Esophagus muscularis mucosa (tissue), 4 donors: ENCODE data around the gene VAMP2.

Experiments
- EP300 ChIP-seq: sonication (generic); formaldehyde crosslinking; IDR thresholded peaks from one replicate; pipeline ENCODE4 v1.6.1; 2017; ENCODE audit warnings: antibody characterized with exemption
- POLR2A ChIP-seq: fragments of 450-650 bp; IDR thresholded peaks from one replicate; pipeline ENCODE4 v1.6.1; 2017; ENCODE audit warnings: antibody characterized with exemption, moderate library complexity, mild to moderate bottlenecking, low read depth
- TF ChIP-seq, protein P1 (sequence below), 3 experiments: fragments of 200-600 bp in 2 of 3; fragments of 450-650 bp in 1 of 3; sonication (generic) in 2 of 3; IDR thresholded peaks; one replicate each; pipeline ENCODE4 v1.5.1; 2017 to 2019; ENCODE audit warnings: antibody characterized with exemption in 3 of 3, mild to moderate bottlenecking in 2 of 3, moderate library complexity in 1 of 3

DNA sequence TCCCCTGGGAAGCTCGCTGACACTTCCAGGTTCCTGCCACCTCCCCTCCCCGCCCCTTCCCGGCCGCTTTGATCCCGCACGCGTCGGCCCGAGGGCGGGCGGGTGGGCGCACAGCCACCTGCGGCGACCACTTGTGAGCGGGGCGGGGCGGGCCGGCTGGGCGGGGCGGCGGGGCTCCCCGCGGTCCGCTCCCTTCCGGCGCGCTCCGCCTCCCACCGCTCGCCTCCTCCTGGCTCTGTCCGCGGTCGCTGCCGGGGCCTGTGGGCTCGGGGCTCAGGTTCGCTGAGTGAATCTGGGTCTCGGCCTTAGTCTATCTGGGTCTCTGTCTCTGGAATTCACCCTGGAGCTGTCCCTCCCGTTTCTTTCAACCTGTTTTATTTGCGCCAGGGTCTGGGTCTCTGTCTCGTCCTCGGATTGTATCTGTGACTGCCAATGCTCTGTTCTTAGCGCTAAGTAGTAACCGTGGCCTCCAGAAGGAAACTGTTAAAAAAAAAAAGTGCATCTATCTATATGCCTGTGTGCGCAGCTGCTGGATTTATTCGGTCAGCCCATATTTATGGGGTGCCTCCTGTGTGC lies 36.2 kb downstream of the VAMP2 start:
- TF ChIP-seq, protein P1, sequence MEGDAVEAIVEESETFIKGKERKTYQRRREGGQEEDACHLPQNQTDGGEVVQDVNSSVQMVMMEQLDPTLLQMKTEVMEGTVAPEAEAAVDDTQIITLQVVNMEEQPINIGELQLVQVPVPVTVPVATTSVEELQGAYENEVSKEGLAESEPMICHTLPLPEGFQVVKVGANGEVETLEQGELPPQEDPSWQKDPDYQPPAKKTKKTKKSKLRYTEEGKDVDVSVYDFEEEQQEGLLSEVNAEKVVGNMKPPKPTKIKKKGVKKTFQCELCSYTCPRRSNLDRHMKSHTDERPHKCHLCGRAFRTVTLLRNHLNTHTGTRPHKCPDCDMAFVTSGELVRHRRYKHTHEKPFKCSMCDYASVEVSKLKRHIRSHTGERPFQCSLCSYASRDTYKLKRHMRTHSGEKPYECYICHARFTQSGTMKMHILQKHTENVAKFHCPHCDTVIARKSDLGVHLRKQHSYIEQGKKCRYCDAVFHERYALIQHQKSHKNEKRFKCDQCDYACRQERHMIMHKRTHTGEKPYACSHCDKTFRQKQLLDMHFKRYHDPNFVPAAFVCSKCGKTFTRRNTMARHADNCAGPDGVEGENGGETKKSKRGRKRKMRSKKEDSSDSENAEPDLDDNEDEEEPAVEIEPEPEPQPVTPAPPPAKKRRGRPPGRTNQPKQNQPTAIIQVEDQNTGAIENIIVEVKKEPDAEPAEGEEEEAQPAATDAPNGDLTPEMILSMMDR (IDR thresholded peaks at IDR 0.05) = no peak
- TF ChIP-seq EP300 (no peak), POLR2A (no peak)
